Measurements from ENCODE around the gene SH3GLB2.
A peak's percentile ranks its signal among the peaks of the same experiment; 100 is the strongest.

SH3GLB2 gene

DNA sequence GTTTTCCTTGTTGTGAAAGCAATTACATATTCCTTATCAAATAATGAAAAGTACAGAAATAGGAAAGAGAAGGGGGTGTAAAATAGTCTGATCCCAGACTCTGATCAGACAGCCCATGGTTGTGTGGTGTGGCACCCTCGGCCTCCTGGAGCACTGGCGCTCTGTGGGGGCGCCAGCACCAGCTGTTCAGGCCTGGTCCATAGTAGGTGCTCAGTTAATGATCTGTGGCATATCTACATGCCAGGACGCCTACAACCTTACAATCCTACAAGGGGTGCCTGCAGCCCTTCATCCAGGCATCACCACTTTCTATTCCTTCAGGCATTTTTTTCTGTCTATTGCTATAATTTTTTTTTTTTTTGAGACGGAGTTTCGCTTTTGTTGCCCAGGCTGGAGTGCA lies 24.9 kb upstream of the SH3GLB2 start:
- H4K91ac ChIP-seq (ENCODE audit: low read depth, low read length, poor library complexity), result no peak overlapping the region
- no peaks in the 10 kb centered on the region for H3K27me3 ChIP-seq (ENCODE audit: control insufficient read depth in 3 of 3, insufficient read depth in 3 of 3, low read depth in 1 of 3, low read length in 3 of 3)
- H2BK15ac ChIP-seq (ENCODE audit: low read length), result no peak overlapping the region
- no peak overlapping the region for H3K18ac ChIP-seq (ENCODE audit: low read length)
- H3K27ac ChIP-seq (replicated peaks; ENCODE audit: low read length), result no peak overlapping the region
- H2AFZ ChIP-seq (ENCODE audit: low read length), result no peak overlapping the region
- H3K4me3 ChIP-seq (ENCODE audit: low read length in 2 of 2), result no peak overlapping the region
- H3K4me1 ChIP-seq (ENCODE audit: control insufficient read depth in 2 of 2, insufficient read depth in 1 of 2, low read depth in 1 of 2, low read length in 2 of 2), result no peaks in the 10 kb centered on the region
- H3K4ac ChIP-seq (ENCODE audit: low read length), result no peak overlapping the region
- H2BK12ac ChIP-seq (ENCODE audit: low read length), result no peak overlapping the region
- peaks cover 2% of the 10 kb centered on the region for H3K79me1 ChIP-seq (ENCODE audit: low read depth, low read length)
- no peak overlapping the region for H2BK120ac ChIP-seq (ENCODE audit: low read depth, low read length)
- peaks cover 0 to 2% of the 10 kb centered on the region in 2 donors for H3K9me3 ChIP-seq (replicated peaks in 1 of 2; ENCODE audit: control insufficient read depth in 2 of 2, insufficient read depth in 1 of 2, low read depth in 1 of 2, low read length in 2 of 2)
- no peak overlapping the region for H2AK5ac ChIP-seq (ENCODE audit: low read depth, low read length)
- H4K8ac ChIP-seq (ENCODE audit: low read depth, low read length), result no peak overlapping the region
- H3K4me2 ChIP-seq (ENCODE audit: insufficient read depth, low read length, poor library complexity, severe bottlenecking), result no peak overlapping the region
- no CpG with 5 or more reads among the region's 6 CpGs for WGBS, 2 donors (ENCODE audit: extremely low coverage in 2 of 2, insufficient read length in 2 of 2, insufficient replicate concordance in 1 of 2)
- H3K9ac ChIP-seq (ENCODE audit: low read depth, low read length, poor library complexity), result no peak overlapping the region
- DNase-seq (ENCODE audit: low spot score), result no peak
- peaks cover 20 to 42% of the 10 kb centered on the region in 2 donors for H3K36me3 ChIP-seq (replicated peaks in 1 of 2; ENCODE audit: control insufficient read depth in 2 of 2, insufficient read depth in 2 of 2, low read length in 2 of 2)
- no peak overlapping the region for H3K14ac ChIP-seq (ENCODE audit: low read length)
- no peak overlapping the region for H3K23ac ChIP-seq (ENCODE audit: low read depth, low read length, poor library complexity)
- H2BK5ac ChIP-seq (ENCODE audit: low read length), result no peak overlapping the region

DNA sequence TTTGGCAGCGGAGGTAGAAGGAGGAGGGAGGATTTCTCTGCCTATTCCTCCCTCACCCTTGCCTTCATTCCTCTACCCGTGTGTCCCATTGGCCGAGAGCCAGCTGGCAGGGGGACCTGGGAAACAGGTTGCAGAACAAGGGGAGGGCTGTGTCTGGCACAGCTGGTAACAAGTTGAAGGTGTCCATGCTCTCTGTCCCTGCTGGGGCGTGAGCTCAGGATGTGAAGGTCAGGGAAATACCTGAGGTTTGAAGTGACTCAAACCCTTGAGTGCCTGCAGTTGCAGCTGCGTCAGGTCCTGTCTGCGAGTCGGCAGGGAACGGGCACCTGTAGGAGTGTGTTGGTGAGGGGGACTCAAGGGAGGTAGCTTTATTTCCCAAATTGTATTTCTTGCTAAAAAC lies 24.5 kb upstream of the SH3GLB2 start:
- Histone ChIP-seq H3K18ac (ENCODE audit: low read length) (no peak overlapping the region), H2BK5ac (ENCODE audit: low read length) (no peak overlapping the region), H3K4me3 (ENCODE audit: low read length in 2 of 2) (no peak overlapping the region), H3K79me1 (ENCODE audit: low read depth, low read length) (peaks cover 2% of the 10 kb centered on the region), H2AFZ (ENCODE audit: low read length) (no peak overlapping the region), H3K27me3 (ENCODE audit: control insufficient read depth in 3 of 3, insufficient read depth in 3 of 3, low read depth in 1 of 3, low read length in 3 of 3) (no peaks in the 10 kb centered on the region), H3K4ac (ENCODE audit: low read length) (no peak overlapping the region), H3K9ac (ENCODE audit: low read depth, low read length, poor library complexity) (no peak overlapping the region), H3K9me3 (replicated peaks in 1 of 2; ENCODE audit: control insufficient read depth in 2 of 2, insufficient read depth in 1 of 2, low read depth in 1 of 2, low read length in 2 of 2) (peaks cover 0 to 2% of the 10 kb centered on the region in 2 donors), H4K91ac (ENCODE audit: low read depth, low read length, poor library complexity) (no peak overlapping the region), H3K14ac (ENCODE audit: low read length) (no peak overlapping the region), H3K4me2 (ENCODE audit: insufficient read depth, low read length, poor library complexity, severe bottlenecking) (peak overlapping the region; percentile 11), H3K27ac (replicated peaks; ENCODE audit: low read length) (no peak overlapping the region), H2BK12ac (ENCODE audit: low read length) (no peak overlapping the region), H2AK5ac (ENCODE audit: low read depth, low read length) (no peak overlapping the region), H4K8ac (ENCODE audit: low read depth, low read length) (peak overlapping the region; percentile 82), H2BK15ac (ENCODE audit: low read length) (no peak overlapping the region), H3K4me1 (ENCODE audit: control insufficient read depth in 2 of 2, insufficient read depth in 1 of 2, low read depth in 1 of 2, low read length in 2 of 2) (no peaks in the 10 kb centered on the region), H2BK120ac (ENCODE audit: low read depth, low read length) (no peak overlapping the region), H3K23ac (ENCODE audit: low read depth, low read length, poor library complexity) (peak overlapping the region; percentile 80), H3K36me3 (replicated peaks in 1 of 2; ENCODE audit: control insufficient read depth in 2 of 2, insufficient read depth in 2 of 2, low read length in 2 of 2) (peaks cover 22 to 44% of the 10 kb centered on the region in 2 donors)
- no CpG with 5 or more reads among the region's 8 CpGs for WGBS, 2 donors (ENCODE audit: extremely low coverage in 2 of 2, insufficient read length in 2 of 2, insufficient replicate concordance in 1 of 2)
- no peak for DNase-seq (ENCODE audit: low spot score)

DNA sequence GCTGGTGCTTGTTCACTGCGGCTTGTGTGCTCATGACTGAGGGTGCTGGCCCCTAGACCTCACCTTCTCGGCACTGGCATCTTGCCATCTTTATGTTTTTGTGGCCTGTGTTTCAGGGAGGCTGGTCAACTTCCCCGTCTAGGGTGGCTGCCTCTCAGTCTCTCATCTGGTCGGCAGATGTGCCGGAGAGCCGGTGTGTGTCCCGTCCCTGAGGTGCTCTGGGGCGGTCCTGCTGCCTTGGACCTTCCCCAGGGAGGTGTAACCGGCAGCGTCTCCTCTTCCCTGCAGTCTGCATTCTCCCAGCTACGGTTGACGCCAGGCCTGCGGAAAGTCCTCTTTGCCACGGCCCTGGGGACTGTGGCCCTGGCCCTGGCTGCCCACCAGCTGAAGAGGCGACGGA lies 13.9 kb upstream of the SH3GLB2 start:
- H3K14ac ChIP-seq (ENCODE audit: low read length), result no peak overlapping the region
- no peak overlapping the region for H4K8ac ChIP-seq (ENCODE audit: low read depth, low read length)
- no peak overlapping the region for H3K27ac ChIP-seq (replicated peaks; ENCODE audit: low read length)
- H3K18ac ChIP-seq (ENCODE audit: low read length), result no peak overlapping the region
- H3K23ac ChIP-seq (ENCODE audit: low read depth, low read length, poor library complexity), result no peak overlapping the region
- peaks cover 16 to 32% of the 10 kb centered on the region in 2 donors for H3K36me3 ChIP-seq (replicated peaks in 1 of 2; ENCODE audit: control insufficient read depth in 2 of 2, insufficient read depth in 2 of 2, low read length in 2 of 2)
- H3K9ac ChIP-seq (ENCODE audit: low read depth, low read length, poor library complexity), result no peak overlapping the region
- no peak overlapping the region for H2AK5ac ChIP-seq (ENCODE audit: low read depth, low read length)
- H3K4me3 ChIP-seq (ENCODE audit: low read length in 2 of 2), result no peak overlapping the region
- peaks cover 5% of the 10 kb centered on the region for H3K79me1 ChIP-seq (ENCODE audit: low read depth, low read length)
- no peak overlapping the region for H3K4ac ChIP-seq (ENCODE audit: low read length)
- H4K91ac ChIP-seq (ENCODE audit: low read depth, low read length, poor library complexity), result no peak overlapping the region
- H2BK5ac ChIP-seq (ENCODE audit: low read length), result no peak overlapping the region
- H2AFZ ChIP-seq (ENCODE audit: low read length), result no peak overlapping the region
- H2BK12ac ChIP-seq (ENCODE audit: low read length), result no peak overlapping the region
- no peak overlapping the region for H2BK15ac ChIP-seq (ENCODE audit: low read length)
- no CpG with 5 or more reads among the region's 16 CpGs for WGBS, 2 donors (ENCODE audit: extremely low coverage in 2 of 2, insufficient read length in 2 of 2, insufficient replicate concordance in 1 of 2)
- no peak for DNase-seq (ENCODE audit: low spot score)
- H3K9me3 ChIP-seq (replicated peaks in 1 of 2; ENCODE audit: control insufficient read depth in 2 of 2, insufficient read depth in 1 of 2, low read depth in 1 of 2, low read length in 2 of 2), result peaks cover 0 to 2% of the 10 kb centered on the region in 2 donors
- no peak overlapping the region for H2BK120ac ChIP-seq (ENCODE audit: low read depth, low read length)
- H3K4me2 ChIP-seq (ENCODE audit: insufficient read depth, low read length, poor library complexity, severe bottlenecking), result no peak overlapping the region
- H3K27me3 ChIP-seq (ENCODE audit: control insufficient read depth in 3 of 3, insufficient read depth in 3 of 3, low read depth in 1 of 3, low read length in 3 of 3), result no peaks in the 10 kb centered on the region
- peaks cover 10 to 14% of the 10 kb centered on the region in 2 donors for H3K4me1 ChIP-seq (ENCODE audit: control insufficient read depth in 2 of 2, insufficient read depth in 1 of 2, low read depth in 1 of 2, low read length in 2 of 2)

DNA sequence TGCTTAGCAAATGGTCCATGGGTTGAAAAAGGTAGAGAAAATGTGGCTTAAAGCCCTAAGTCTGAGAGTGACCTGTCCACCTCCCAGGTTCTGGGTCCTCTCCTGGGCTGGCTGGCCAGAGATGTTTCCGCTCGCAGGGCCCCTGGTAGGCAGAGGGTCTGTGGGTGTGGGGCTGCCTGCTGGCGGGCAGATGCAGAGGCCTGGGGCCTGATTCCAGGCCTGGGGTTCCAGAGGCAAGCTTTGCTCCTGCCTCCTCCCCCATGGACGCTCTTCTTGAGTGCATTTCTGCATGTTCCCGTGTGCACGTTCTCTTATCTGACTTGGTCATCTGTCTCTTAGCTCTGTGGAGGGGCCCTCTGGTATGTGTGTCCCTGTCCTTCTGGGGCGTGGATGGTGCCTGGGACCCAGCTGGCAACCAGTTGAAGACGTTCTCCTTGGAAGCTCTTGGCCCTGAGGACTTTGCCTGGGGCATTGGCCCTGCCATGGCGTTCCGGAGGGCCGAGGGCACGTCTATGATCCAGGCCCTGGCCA lies 12.0 kb upstream of the SH3GLB2 start:
- no CpG with 5 or more reads among the region's 12 CpGs for WGBS, 2 donors (ENCODE audit: extremely low coverage in 2 of 2, insufficient read length in 2 of 2, insufficient replicate concordance in 1 of 2)
- DNase-seq (ENCODE audit: low spot score), result no peak

More for the DNA sequence above, 12.0 kb upstream of the SH3GLB2 start:
- Histone ChIP-seq H2BK120ac (ENCODE audit: low read depth, low read length) (no peak overlapping the region), H3K9me3 (replicated peaks in 1 of 2; ENCODE audit: control insufficient read depth in 2 of 2, insufficient read depth in 1 of 2, low read depth in 1 of 2, low read length in 2 of 2) (peaks cover 0 to 2% of the 10 kb centered on the region in 2 donors), H4K91ac (ENCODE audit: low read depth, low read length, poor library complexity) (no peak overlapping the region), H3K14ac (ENCODE audit: low read length) (no peak overlapping the region), H3K4me2 (ENCODE audit: insufficient read depth, low read length, poor library complexity, severe bottlenecking) (no peak overlapping the region), H2AFZ (ENCODE audit: low read length) (no peak overlapping the region), H3K27me3 (ENCODE audit: control insufficient read depth in 3 of 3, insufficient read depth in 3 of 3, low read depth in 1 of 3, low read length in 3 of 3) (no peaks in the 10 kb centered on the region), H3K27ac (replicated peaks; ENCODE audit: low read length) (no peak overlapping the region), H3K4ac (ENCODE audit: low read length) (peak overlapping the region; percentile 26), H3K79me1 (ENCODE audit: low read depth, low read length) (peaks cover 10% of the 10 kb centered on the region), H2AK5ac (ENCODE audit: low read depth, low read length) (no peak overlapping the region), H3K9ac (ENCODE audit: low read depth, low read length, poor library complexity) (no peak overlapping the region), H3K36me3 (replicated peaks in 1 of 2; ENCODE audit: control insufficient read depth in 2 of 2, insufficient read depth in 2 of 2, low read length in 2 of 2) (peaks cover 16 to 27% of the 10 kb centered on the region in 2 donors), H2BK12ac (ENCODE audit: low read length) (no peak overlapping the region), H2BK15ac (ENCODE audit: low read length) (no peak overlapping the region), H3K4me3 (ENCODE audit: low read length in 2 of 2) (no peak overlapping the region), H2BK5ac (ENCODE audit: low read length) (no peak overlapping the region), H3K4me1 (ENCODE audit: control insufficient read depth in 2 of 2, insufficient read depth in 1 of 2, low read depth in 1 of 2, low read length in 2 of 2) (peaks cover 10 to 18% of the 10 kb centered on the region in 2 donors), H4K8ac (ENCODE audit: low read depth, low read length) (no peak overlapping the region), H3K18ac (ENCODE audit: low read length) (peak overlapping the region; percentile 28), H3K23ac (ENCODE audit: low read depth, low read length, poor library complexity) (peak overlapping the region; percentile 80)

Measured in neuronal stem cell (in vitro differentiated cells).